HFFc6 (cell line): Measurements from ENCODE around the gene LATS2. TPM values are rescaled to one million over a fixed set of nuclear protein-coding genes. Genes with fewer than 3 reads are reported as not detected.

Experiments
- DNase-seq: peaks from one replicate; pipeline ENCODE4 v3.0.0-alpha.2; 2018
- H3K27ac Mint-ChIP-seq: 2 replicates; pipeline ENCODE4 v1.8.0; 2020; ENCODE audit warnings: mild to moderate bottlenecking, mixed read lengths
- H3K27me3 Mint-ChIP-seq: 2 replicates; pipeline ENCODE4 v1.8.0; 2021; ENCODE audit warnings: mild to moderate bottlenecking, moderate library complexity, mixed read lengths; ENCODE audit not compliant: insufficient read depth
- H3K36me3 Mint-ChIP-seq: 2 replicates; pipeline ENCODE4 v1.8.0; 2021; ENCODE audit warnings: low read depth, mixed read lengths
- H3K4me1 Mint-ChIP-seq: 2 replicates; pipeline ENCODE4 v1.8.0; 2020; ENCODE audit warnings: low read depth, mixed read lengths
- H3K4me3 Mint-ChIP-seq: 2 replicates; pipeline ENCODE4 v1.8.0; 2020; ENCODE audit warnings: mild to moderate bottlenecking, moderate library complexity, mixed read lengths
- H3K9me3 Mint-ChIP-seq: 2 replicates; pipeline ENCODE4 v1.8.0; 2020; ENCODE audit warnings: mild to moderate bottlenecking, mixed read lengths
- total RNA-seq, 6 experiments: library from RNA; stranded (reverse); fragmentation: NEBNext Ultra II Directional; extraction: Animal tissue kit (Norgen Biotek cat#: 25700); gene quantifications; 2 replicates in 1 of 6; 3 replicates in 5 of 6; pipeline ENCODE4 v1.2.3, GENCODE V29; 2021
- TF ChIP-seq, protein P1 (sequence below): fragments of 200-600 bp; sonication (generic); IDR thresholded peaks from 2 replicates; pipeline ENCODE4 v1.5.0; 2021; ENCODE audit warnings: antibody characterized with exemption, mild to moderate bottlenecking

LATS2 gene
- total RNA-seq, 6 experiments from 2014 or later = 43.5 to 54.8 (median 44.9) TPM

- Mint-ChIP-seq H3K4me1 (no peaks in the 10 kb centered on the region), H3K27ac (no peak overlapping the region), H3K27me3 (no peaks in the 10 kb centered on the region), H3K4me3 (no peak overlapping the region), H3K36me3 (no peaks in the 10 kb centered on the region), H3K9me3 (no peaks in the 10 kb centered on the region)
- TF ChIP-seq, protein P1, sequence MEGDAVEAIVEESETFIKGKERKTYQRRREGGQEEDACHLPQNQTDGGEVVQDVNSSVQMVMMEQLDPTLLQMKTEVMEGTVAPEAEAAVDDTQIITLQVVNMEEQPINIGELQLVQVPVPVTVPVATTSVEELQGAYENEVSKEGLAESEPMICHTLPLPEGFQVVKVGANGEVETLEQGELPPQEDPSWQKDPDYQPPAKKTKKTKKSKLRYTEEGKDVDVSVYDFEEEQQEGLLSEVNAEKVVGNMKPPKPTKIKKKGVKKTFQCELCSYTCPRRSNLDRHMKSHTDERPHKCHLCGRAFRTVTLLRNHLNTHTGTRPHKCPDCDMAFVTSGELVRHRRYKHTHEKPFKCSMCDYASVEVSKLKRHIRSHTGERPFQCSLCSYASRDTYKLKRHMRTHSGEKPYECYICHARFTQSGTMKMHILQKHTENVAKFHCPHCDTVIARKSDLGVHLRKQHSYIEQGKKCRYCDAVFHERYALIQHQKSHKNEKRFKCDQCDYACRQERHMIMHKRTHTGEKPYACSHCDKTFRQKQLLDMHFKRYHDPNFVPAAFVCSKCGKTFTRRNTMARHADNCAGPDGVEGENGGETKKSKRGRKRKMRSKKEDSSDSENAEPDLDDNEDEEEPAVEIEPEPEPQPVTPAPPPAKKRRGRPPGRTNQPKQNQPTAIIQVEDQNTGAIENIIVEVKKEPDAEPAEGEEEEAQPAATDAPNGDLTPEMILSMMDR = no peak
- no peak for DNase-seq
Measured at GRCh38 chr13:21086929-21087328, 25.5 kb upstream of the LATS2 start.

GRCh38 chr13:21081926-21082325 lies 20.5 kb upstream of the LATS2 start:
- no peak for DNase-seq
- H3K27me3 Mint-ChIP-seq = peaks cover 4% of the 10 kb centered on the region
- H3K9me3 Mint-ChIP-seq = no peaks in the 10 kb centered on the region
- no peak overlapping the region for H3K27ac Mint-ChIP-seq
- TF ChIP-seq, protein P1 = no peak
- H3K36me3 Mint-ChIP-seq = no peaks in the 10 kb centered on the region
- H3K4me3 Mint-ChIP-seq = no peak overlapping the region
- peaks cover 39% of the 10 kb centered on the region for H3K4me1 Mint-ChIP-seq

DNA sequence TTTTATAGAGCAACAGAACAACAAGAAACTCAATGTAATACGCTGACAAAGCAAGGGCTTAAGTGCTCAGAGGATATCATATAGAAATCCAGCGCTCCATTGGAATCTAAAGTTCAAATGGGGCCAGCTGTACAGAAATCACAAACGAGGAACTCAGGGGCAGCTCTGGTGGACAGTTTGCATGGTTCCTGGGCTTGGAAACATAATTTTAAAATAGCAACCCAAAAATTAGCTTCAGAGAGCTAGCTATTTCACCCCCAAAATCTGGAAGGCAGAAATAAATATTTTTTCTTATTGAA lies 19.2 kb upstream of the LATS2 start:
- peak overlapping the region; percentile 86 for H3K4me3 Mint-ChIP-seq
- TF ChIP-seq, protein P1 = no peak
- H3K9me3 Mint-ChIP-seq = no peaks in the 10 kb centered on the region
- no peaks in the 10 kb centered on the region for H3K36me3 Mint-ChIP-seq
- DNase-seq = no peak
- H3K27ac Mint-ChIP-seq = peak overlapping the region; percentile 90
- peaks cover 39% of the 10 kb centered on the region for H3K4me1 Mint-ChIP-seq
- peaks cover 5% of the 10 kb centered on the region for H3K27me3 Mint-ChIP-seq

DNA sequence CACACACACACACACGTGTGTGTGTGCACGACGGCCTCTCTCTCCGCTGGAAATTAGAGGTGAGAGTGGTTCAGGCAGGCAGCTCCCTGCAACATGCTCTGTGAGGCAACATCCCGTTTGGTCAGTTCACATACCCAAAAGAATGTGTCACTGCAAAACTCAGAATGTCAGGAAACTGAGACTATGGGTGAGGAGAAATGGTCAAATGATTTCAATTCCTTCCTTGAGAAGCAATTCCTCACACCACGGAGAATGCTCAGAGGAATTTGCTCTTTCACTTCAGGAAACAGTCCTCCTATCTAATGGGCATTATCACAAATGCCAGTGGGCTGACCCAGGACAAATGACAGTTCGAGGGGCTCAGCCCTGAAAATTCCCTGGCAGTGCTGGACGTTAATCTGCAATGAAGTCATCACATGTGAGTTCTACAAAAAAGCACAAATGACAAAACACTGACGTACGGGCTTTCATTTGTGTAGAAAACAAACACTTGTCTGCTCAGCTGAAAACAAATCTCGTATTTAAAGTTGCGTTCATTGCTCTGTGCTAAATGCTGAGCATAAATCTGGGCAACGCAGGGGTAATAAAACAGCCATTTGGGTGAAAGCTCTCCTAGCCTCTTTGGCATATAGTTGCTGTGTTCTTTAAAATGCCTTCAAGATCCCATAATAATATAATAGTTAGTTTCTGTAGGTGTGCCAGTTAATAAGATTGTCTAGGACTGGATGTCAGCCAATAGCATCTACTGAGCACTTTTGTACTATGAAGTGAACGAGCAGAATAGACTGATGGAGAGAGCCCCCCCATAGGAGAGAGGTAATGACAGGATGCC lies 18.6 kb upstream of the LATS2 start:
- Mint-ChIP-seq H3K4me3 (peak overlapping the region; percentile 86), H3K9me3 (no peaks in the 10 kb centered on the region), H3K27me3 (peaks cover 5% of the 10 kb centered on the region), H3K36me3 (no peaks in the 10 kb centered on the region), H3K4me1 (peaks cover 44% of the 10 kb centered on the region), H3K27ac (peak overlapping the region; percentile 90)
- DNase-seq = peak; percentile 90
- TF ChIP-seq, protein P1 = no peak

- Mint-ChIP-seq H3K9me3 (no peaks in the 10 kb centered on the region), H3K4me1 (peaks cover 52% of the 10 kb centered on the region), H3K27me3 (peaks cover 6% of the 10 kb centered on the region), H3K36me3 (no peaks in the 10 kb centered on the region), H3K27ac (peak overlapping the region; percentile 90), H3K4me3 (peak overlapping the region; percentile 86)
- DNase-seq = no peak
- TF ChIP-seq, protein P1 = no peak
Measured at GRCh38 chr13:21079221-21079620, 17.8 kb upstream of the LATS2 start.
